Smooth muscle cell (in vitro differentiated cells): Measurements from ENCODE around the gene ADPRHL1. TPM values are rescaled to one million over a fixed set of nuclear protein-coding genes. Genes with fewer than 3 reads are reported as not detected.

ENCODE experiments used
- DNase-seq: peaks from one replicate; lab custom pipeline; 2025; ENCODE audit not compliant: unreplicated experiment; lab: John Stamatoyannopoulos, UW
- H2AFZ ChIP-seq: fragments of 200-600 bp; sonication (generic); 2 replicates; pipeline ENCODE4 v1.6.0; 2016; ENCODE audit warnings: antibody characterized with exemption, low read depth, mild to moderate bottlenecking
- H3F3A ChIP-seq: fragments of 200-600 bp; sonication (generic); 2 replicates; pipeline ENCODE4 v1.6.0; 2017; ENCODE audit warnings: antibody characterized with exemption, low read depth
- H3K27ac ChIP-seq: fragments of 200-600 bp; sonication (generic); 2 replicates; pipeline ENCODE4 v1.5.1; 2016; ENCODE audit warnings: low read depth, mild to moderate bottlenecking
- H3K27me3 ChIP-seq: fragments of 200-600 bp; sonication (generic); 2 replicates; pipeline ENCODE4 v1.6.1; 2016; ENCODE audit warnings: low read depth, mild to moderate bottlenecking
- H3K36me3 ChIP-seq: fragments of 200-600 bp; sonication (generic); 2 replicates; pipeline ENCODE4 v1.5.1; 2016; ENCODE audit warnings: low read depth
- H3K4me1 ChIP-seq: fragments of 200-600 bp; sonication (generic); 2 replicates; pipeline ENCODE4 v1.5.1; 2016; ENCODE audit warnings: low read depth
- H3K4me2 ChIP-seq: fragments of 200-600 bp; sonication (generic); 2 replicates; pipeline ENCODE4 v1.6.0; 2016; ENCODE audit warnings: mild to moderate bottlenecking
- H3K4me3 ChIP-seq: fragments of 200-600 bp; sonication (generic); 2 replicates; pipeline ENCODE4 v1.5.1; 2016; ENCODE audit warnings: mild to moderate bottlenecking
- H3K79me2 ChIP-seq: fragments of 200-600 bp; sonication (generic); 2 replicates; pipeline ENCODE4 v1.6.0; 2016; ENCODE audit warnings: low read depth, mild to moderate bottlenecking
- H3K9ac ChIP-seq: fragments of 200-600 bp; sonication (generic); 2 replicates; pipeline ENCODE4 v1.6.0; 2016; ENCODE audit warnings: low read depth
- H3K9me3 ChIP-seq: fragments of 200-600 bp; sonication (generic); replicated peaks from 2 replicates; pipeline ENCODE4 v1.5.1; 2016; ENCODE audit warnings: low read depth
- H4K20me1 ChIP-seq: fragments of 200-600 bp; sonication (generic); 2 replicates; pipeline ENCODE4 v1.6.0; 2016; ENCODE audit warnings: low read depth
- CTCF ChIP-seq: fragments of 200-600 bp; sonication (generic); IDR thresholded peaks from 2 replicates; pipeline ENCODE4 v1.5.1; 2017; ENCODE audit warnings: borderline replicate concordance, mild to moderate bottlenecking, antibody characterized with exemption; ENCODE audit not compliant: insufficient read depth, poor library complexity, severe bottlenecking
- WGBS: methylation state at CpG from one replicate; pipeline ENCODE4 v1.1.7; 2016; ENCODE audit warnings: low lambda C conversion rate; 5-methylcytosine and 5-hydroxymethylcytosine counted together
- polyA plus RNA-seq: library from polyadenylated mRNA; unstranded; fragments of >200 nt; fragmentation: Nextera tagmentation; extraction: Ambion mirVana; gene quantifications from 2 replicates; pipeline ENCODE4 v1.2.1, GENCODE V29; 2016
- total RNA-seq: library from RNA; depleted of rRNA; stranded (reverse); fragments of >200 nt; gene quantifications from 2 replicates; pipeline ENCODE4 v1.2.3, GENCODE V29; 2014

Gene ADPRHL1
- total and polyA plus RNA-seq, 2 experiments from 2014 or later: 0.18 to 1.2 TPM

- H3K9ac ChIP-seq: no peak overlapping the region
- H3K9me3 ChIP-seq: no peaks in the 10 kb centered on the region
- H4K20me1 ChIP-seq: peaks cover 2% of the 10 kb centered on the region
- WGBS: 97% methylated on average over 10 of the region's 10 CpGs
- no peak overlapping the region for H3K27ac ChIP-seq
- no peak overlapping the region for H3K4me2 ChIP-seq
- no peaks in the 10 kb centered on the region for H3K36me3 ChIP-seq
- DNase-seq: no peak
- no peaks in the 10 kb centered on the region for H3K79me2 ChIP-seq
- TF ChIP-seq CTCF: no peak
- no peaks in the 10 kb centered on the region for H3K27me3 ChIP-seq
- H3K4me3 ChIP-seq: no peak overlapping the region
- H2AFZ ChIP-seq: no peak overlapping the region
- H3F3A ChIP-seq: no peaks in the 10 kb centered on the region
- peaks cover 5% of the 10 kb centered on the region for H3K4me1 ChIP-seq
Observed at GRCh38 chr13:113470073-113470472, 16.8 kb upstream of the ADPRHL1 start.

- H3K27ac ChIP-seq: no peak overlapping the region
- no peak overlapping the region for H3K9ac ChIP-seq
- DNase-seq: no peak
- H2AFZ ChIP-seq: no peak overlapping the region
- no peak overlapping the region for H3K4me2 ChIP-seq
- H3K4me1 ChIP-seq: peaks cover 5% of the 10 kb centered on the region
- H4K20me1 ChIP-seq: peaks cover 2% of the 10 kb centered on the region
- 89% methylated on average over 7 of the region's 7 CpGs for WGBS
- no peaks in the 10 kb centered on the region for H3K79me2 ChIP-seq
- TF ChIP-seq CTCF: no peak
- no peaks in the 10 kb centered on the region for H3K36me3 ChIP-seq
- H3K9me3 ChIP-seq: no peaks in the 10 kb centered on the region
- no peaks in the 10 kb centered on the region for H3F3A ChIP-seq
- no peaks in the 10 kb centered on the region for H3K27me3 ChIP-seq
- no peak overlapping the region for H3K4me3 ChIP-seq
Observed at GRCh38 chr13:113469582-113469981, 16.3 kb upstream of the ADPRHL1 start.

GRCh38 chr13:113468472-113469201, 15.3 kb upstream of the ADPRHL1 start:
- H4K20me1 ChIP-seq: peaks cover 2% of the 10 kb centered on the region
- no peak overlapping the region for H2AFZ ChIP-seq
- H3F3A ChIP-seq: no peaks in the 10 kb centered on the region
- TF ChIP-seq CTCF: no peak
- no peak overlapping the region for H3K4me2 ChIP-seq
- DNase-seq: no peak
- H3K4me3 ChIP-seq: no peak overlapping the region
- 72% methylated on average over 22 of the region's 22 CpGs for WGBS
- H3K4me1 ChIP-seq: peaks cover 5% of the 10 kb centered on the region
- H3K36me3 ChIP-seq: no peaks in the 10 kb centered on the region
- no peaks in the 10 kb centered on the region for H3K9me3 ChIP-seq
- no peak overlapping the region for H3K27ac ChIP-seq
- H3K27me3 ChIP-seq: no peaks in the 10 kb centered on the region
- H3K79me2 ChIP-seq: no peaks in the 10 kb centered on the region
- no peak overlapping the region for H3K9ac ChIP-seq

GRCh38 chr13:113468029-113468428, 14.7 kb upstream of the ADPRHL1 start:
- H3K4me1 ChIP-seq: peaks cover 5% of the 10 kb centered on the region
- 94% methylated on average over 7 of the region's 7 CpGs for WGBS
- H3F3A ChIP-seq: no peaks in the 10 kb centered on the region
- no peaks in the 10 kb centered on the region for H3K79me2 ChIP-seq
- no peak overlapping the region for H3K4me3 ChIP-seq
- no peaks in the 10 kb centered on the region for H3K27me3 ChIP-seq
- H3K36me3 ChIP-seq: no peaks in the 10 kb centered on the region
- no peak for DNase-seq
- H3K9ac ChIP-seq: no peak overlapping the region
- H4K20me1 ChIP-seq: peaks cover 2% of the 10 kb centered on the region
- no peak overlapping the region for H3K27ac ChIP-seq
- TF ChIP-seq CTCF: no peak
- H3K9me3 ChIP-seq: no peaks in the 10 kb centered on the region
- H3K4me2 ChIP-seq: no peak overlapping the region
- H2AFZ ChIP-seq: no peak overlapping the region
